Measurements from ENCODE around the gene PTPRJ. TPM values are rescaled to one million over a fixed set of nuclear protein-coding genes. Genes with fewer than 3 reads are reported as not detected.

The PTPRJ gene
- polyA plus RNA-seq, 1 donor (not counting 4 experiments of a cell fraction or from before 2014, with no cell fraction given) = 0.84 TPM

- H3K79me2 ChIP-seq (ENCODE audit: control insufficient read depth, insufficient read depth, low read length) = no peaks in the 10 kb centered on the region
- dilution Hi-C loops (cut with MboI; ENCODE audit: extremely low pct_ligation_motif_present, low sequenced_read_pairs) = no loop called here
- no peak overlapping the region for H3K27ac ChIP-seq (ENCODE audit: control insufficient read depth, insufficient read depth, low read length)
- no peak overlapping the region for H2AFZ ChIP-seq (ENCODE audit: control insufficient read depth, low read length)
- no peaks in the 10 kb centered on the region for H3K4me1 ChIP-seq (ENCODE audit: control insufficient read depth, extremely low read depth, insufficient read depth, low read length)
- H3K9me3 ChIP-seq (ENCODE audit: control insufficient read depth, low read depth, low read length) = no peaks in the 10 kb centered on the region
- H3K36me3 ChIP-seq (ENCODE audit: control insufficient read depth in 2 of 2, extremely low read depth in 1 of 2, insufficient read depth in 2 of 2, low read length in 2 of 2) = no peaks in the 10 kb centered on the region
- no peak overlapping the region for H3K4me3 ChIP-seq (ENCODE audit: control insufficient read depth in 2 of 3, extremely low read depth in 1 of 3, insufficient read depth in 2 of 3, low read depth in 1 of 3, low read length in 3 of 3)
- no peaks in the 10 kb centered on the region for H3K9me1 ChIP-seq (ENCODE audit: control insufficient read depth, extremely low read depth, insufficient read depth, low read length)
- H4K20me1 ChIP-seq (ENCODE audit: control insufficient read depth, extremely low read depth, insufficient read depth, low read length) = no peaks in the 10 kb centered on the region
- H3K4me2 ChIP-seq (ENCODE audit: control insufficient read depth, extremely low read depth, insufficient read depth, low read depth, low read length) = no peak overlapping the region
- FAIRE-seq = no peak
- no peak for DNase-seq (ENCODE audit: low read depth, low spot score)
- no peak overlapping the region for H3K9ac ChIP-seq (ENCODE audit: control insufficient read depth, extremely low read depth, insufficient read depth, low read length)
- no peaks in the 10 kb centered on the region for H3K27me3 ChIP-seq (ENCODE audit: control insufficient read depth, extremely low read depth, insufficient read depth, low read length)
- TF ChIP-seq CTCF (optimal IDR thresholded peaks at IDR 0.05 in 1 of 3, IDR thresholded peaks at IDR 0.05 in 1 of 3, conservative IDR thresholded peaks at IDR 0.05 in 1 of 3; ENCODE audit: extremely low read depth in 1 of 3, insufficient read depth in 2 of 3, low read length in 3 of 3) (no peak), EZH2 (IDR thresholded peaks at IDR 0.05; ENCODE audit: low read length) (no peak)
Observed at GRCh38 chr11:48165426-48165825, 185.1 kb downstream of the PTPRJ start.

GRCh38 chr11:48167380-48167779 lies 187.0 kb downstream of the PTPRJ start:
- Histone ChIP-seq H3K79me2 (ENCODE audit: control insufficient read depth, insufficient read depth, low read length) (no peaks in the 10 kb centered on the region), H3K9me1 (ENCODE audit: control insufficient read depth, extremely low read depth, insufficient read depth, low read length) (no peaks in the 10 kb centered on the region), H3K4me3 (ENCODE audit: control insufficient read depth in 2 of 3, extremely low read depth in 1 of 3, insufficient read depth in 2 of 3, low read depth in 1 of 3, low read length in 3 of 3) (no peak overlapping the region), H3K9ac (ENCODE audit: control insufficient read depth, extremely low read depth, insufficient read depth, low read length) (no peak overlapping the region), H3K9me3 (ENCODE audit: control insufficient read depth, low read depth, low read length) (no peaks in the 10 kb centered on the region), H3K36me3 (ENCODE audit: control insufficient read depth in 2 of 2, extremely low read depth in 1 of 2, insufficient read depth in 2 of 2, low read length in 2 of 2) (no peaks in the 10 kb centered on the region), H3K27ac (ENCODE audit: control insufficient read depth, insufficient read depth, low read length) (no peak overlapping the region), H2AFZ (ENCODE audit: control insufficient read depth, low read length) (no peak overlapping the region), H3K27me3 (ENCODE audit: control insufficient read depth, extremely low read depth, insufficient read depth, low read length) (no peaks in the 10 kb centered on the region), H3K4me1 (ENCODE audit: control insufficient read depth, extremely low read depth, insufficient read depth, low read length) (no peaks in the 10 kb centered on the region), H4K20me1 (ENCODE audit: control insufficient read depth, extremely low read depth, insufficient read depth, low read length) (no peaks in the 10 kb centered on the region), H3K4me2 (ENCODE audit: control insufficient read depth, extremely low read depth, insufficient read depth, low read depth, low read length) (no peak overlapping the region)
- DNase-seq (ENCODE audit: low read depth, low spot score) = no peak
- dilution Hi-C loops (cut with MboI; ENCODE audit: extremely low pct_ligation_motif_present, low sequenced_read_pairs) = no loop called here
- FAIRE-seq = no peak
- TF ChIP-seq CTCF (optimal IDR thresholded peaks at IDR 0.05 in 1 of 3, IDR thresholded peaks at IDR 0.05 in 1 of 3, conservative IDR thresholded peaks at IDR 0.05 in 1 of 3; ENCODE audit: extremely low read depth in 1 of 3, insufficient read depth in 2 of 3, low read length in 3 of 3) (no peak), EZH2 (IDR thresholded peaks at IDR 0.05; ENCODE audit: low read length) (no peak)
